ENCODE measurements around the gene COL26A1.

Gene COL26A1

GRCh38 chr7:101362334-101363195, at the start of gene COL26A1:
Gene COL26A1 (plus strand): TSS chr7:101362875. CDS start chr7:101363033, 158 bp downstream.
- Histone ChIP-seq H3K27me3 (ENCODE audit: low read depth, low read length) (peaks cover 7% of the 10 kb centered on the region), H3K36me3 (ENCODE audit: control insufficient read depth in 1 of 2, insufficient read depth in 2 of 2, low read length in 2 of 2) (no peaks in the 10 kb centered on the region), H3K27ac (ENCODE audit: low read length) (no peak within 1 kb of the TSS), H3K4me3 (ENCODE audit: low read depth in 1 of 2, low read length in 2 of 2) (peak within 1 kb of the TSS; percentile 44 to 76), H3K4me1 (ENCODE audit: control insufficient read depth in 1 of 2, insufficient read depth in 2 of 2, low read length in 2 of 2) (peaks cover 0 to 10% of the 10 kb centered on the region in 2 donors), H3K9me3 (ENCODE audit: control insufficient read depth in 1 of 2, low read length in 2 of 2) (no peaks in the 10 kb centered on the region)

- H3K36me3 ChIP-seq (ENCODE audit: control insufficient read depth in 1 of 2, insufficient read depth in 2 of 2, low read length in 2 of 2) = peaks cover 6 to 27% of the 10 kb centered on the region in 2 donors
- H3K9me3 ChIP-seq (ENCODE audit: control insufficient read depth in 1 of 2, low read length in 2 of 2) = no peaks in the 10 kb centered on the region
- H3K27me3 ChIP-seq (ENCODE audit: low read depth, low read length) = no peaks in the 10 kb centered on the region
- H3K27ac ChIP-seq (ENCODE audit: low read length) = no peak overlapping the region
- H3K4me3 ChIP-seq (ENCODE audit: low read depth in 1 of 2, low read length in 2 of 2) = no peak overlapping the region
- H3K4me1 ChIP-seq (ENCODE audit: control insufficient read depth in 1 of 2, insufficient read depth in 2 of 2, low read length in 2 of 2) = no peaks in the 10 kb centered on the region
Observed at GRCh38 chr7:101315336-101315735, 47.3 kb upstream of the COL26A1 start.

DNA sequence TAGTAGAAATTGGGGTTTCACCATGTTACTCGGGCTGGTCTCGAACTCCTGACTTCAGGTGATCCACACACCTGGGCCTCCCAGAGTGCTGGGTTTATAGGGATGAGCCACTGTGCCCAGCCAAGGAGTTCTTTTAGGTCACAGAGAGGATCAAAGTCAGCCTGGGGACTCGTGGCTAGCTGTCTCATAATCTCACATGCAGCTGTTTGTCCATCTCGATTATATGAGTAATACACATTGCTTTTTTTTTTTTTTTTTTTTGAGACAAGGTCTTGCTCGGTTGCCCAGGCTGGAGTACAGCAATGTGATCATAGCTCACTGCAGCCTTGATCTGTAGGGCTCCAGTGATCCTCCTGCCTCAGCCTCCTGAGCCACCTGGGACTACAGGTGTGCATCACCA, 43.3 kb upstream of the COL26A1 start:
- no peaks in the 10 kb centered on the region for H3K27me3 ChIP-seq (ENCODE audit: low read depth, low read length)
- H3K4me3 ChIP-seq (ENCODE audit: low read depth in 1 of 2, low read length in 2 of 2) = no peak overlapping the region
- peaks cover 0 to 12% of the 10 kb centered on the region in 2 donors for H3K4me1 ChIP-seq (ENCODE audit: control insufficient read depth in 1 of 2, insufficient read depth in 2 of 2, low read length in 2 of 2)
- no peaks in the 10 kb centered on the region for H3K9me3 ChIP-seq (ENCODE audit: control insufficient read depth in 1 of 2, low read length in 2 of 2)
- H3K36me3 ChIP-seq (ENCODE audit: control insufficient read depth in 1 of 2, insufficient read depth in 2 of 2, low read length in 2 of 2) = peaks cover 6 to 26% of the 10 kb centered on the region in 2 donors
- H3K27ac ChIP-seq (ENCODE audit: low read length) = no peak overlapping the region

- Histone ChIP-seq H3K9me3 (ENCODE audit: control insufficient read depth in 1 of 2, low read length in 2 of 2) (no peaks in the 10 kb centered on the region), H3K4me1 (ENCODE audit: control insufficient read depth in 1 of 2, insufficient read depth in 2 of 2, low read length in 2 of 2) (peaks cover 0 to 12% of the 10 kb centered on the region in 2 donors), H3K36me3 (ENCODE audit: control insufficient read depth in 1 of 2, insufficient read depth in 2 of 2, low read length in 2 of 2) (peaks cover 0 to 6% of the 10 kb centered on the region in 2 donors), H3K4me3 (ENCODE audit: low read depth in 1 of 2, low read length in 2 of 2) (peak within 1 kb of the TSS; percentile 75 to 98), H3K27me3 (ENCODE audit: low read depth, low read length) (no peaks in the 10 kb centered on the region), H3K27ac (ENCODE audit: low read length) (no peak within 1 kb of the TSS)
Observed at GRCh38 chr7:101321491-101322401, 40.9 kb upstream of the COL26A1 start, which contains the start of gene IFT22. Gene IFT22 (minus strand): TSS chr7:101321812. CDS start chr7:101321709, 103 bp downstream.

GRCh38 chr7:101328159-101328558, 34.5 kb upstream of the COL26A1 start:
- Histone ChIP-seq H3K4me1 (ENCODE audit: control insufficient read depth in 1 of 2, insufficient read depth in 2 of 2, low read length in 2 of 2) (no peaks in the 10 kb centered on the region), H3K27ac (ENCODE audit: low read length) (no peak overlapping the region), H3K27me3 (ENCODE audit: low read depth, low read length) (no peaks in the 10 kb centered on the region), H3K4me3 (ENCODE audit: low read depth in 1 of 2, low read length in 2 of 2) (no peak overlapping the region), H3K36me3 (ENCODE audit: control insufficient read depth in 1 of 2, insufficient read depth in 2 of 2, low read length in 2 of 2) (no peaks in the 10 kb centered on the region), H3K9me3 (ENCODE audit: control insufficient read depth in 1 of 2, low read length in 2 of 2) (no peaks in the 10 kb centered on the region)

DNA sequence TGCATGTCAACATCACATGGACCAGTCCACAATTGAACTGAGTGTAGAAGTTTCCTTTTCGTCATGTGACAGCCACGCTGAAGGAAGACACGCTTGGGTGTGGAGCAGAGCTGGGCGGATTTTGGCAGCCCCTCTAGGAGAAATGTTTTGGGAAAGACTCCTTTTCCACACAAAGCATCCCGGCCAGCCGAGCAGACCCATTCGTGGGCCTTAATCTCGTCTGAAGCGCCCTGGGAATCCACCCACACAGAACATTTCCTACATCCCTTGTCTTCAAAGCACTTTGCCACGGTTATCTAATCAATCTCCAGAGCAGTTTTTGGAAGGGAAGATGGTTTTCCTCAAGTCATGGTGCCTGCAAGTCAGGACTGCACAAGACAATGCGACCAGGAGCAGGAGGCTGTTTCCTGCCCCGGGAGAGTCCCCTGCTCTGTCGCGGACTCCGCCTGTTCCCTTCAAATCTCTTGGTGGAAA, 32.6 kb upstream of the COL26A1 start:
- no peaks in the 10 kb centered on the region for H3K9me3 ChIP-seq (ENCODE audit: control insufficient read depth in 1 of 2, low read length in 2 of 2)
- no peak overlapping the region for H3K27ac ChIP-seq (ENCODE audit: low read length)

GRCh38 chr7:101332026-101332425, 30.6 kb upstream of the COL26A1 start:
- Histone ChIP-seq H3K27me3 (ENCODE audit: low read depth, low read length) (no peaks in the 10 kb centered on the region), H3K9me3 (ENCODE audit: control insufficient read depth in 1 of 2, low read length in 2 of 2) (no peaks in the 10 kb centered on the region), H3K27ac (ENCODE audit: low read length) (no peak overlapping the region), H3K4me1 (ENCODE audit: control insufficient read depth in 1 of 2, insufficient read depth in 2 of 2, low read length in 2 of 2) (no peaks in the 10 kb centered on the region), H3K36me3 (ENCODE audit: control insufficient read depth in 1 of 2, insufficient read depth in 2 of 2, low read length in 2 of 2) (no peaks in the 10 kb centered on the region), H3K4me3 (ENCODE audit: low read depth in 1 of 2, low read length in 2 of 2) (no peak overlapping the region)

More for the DNA sequence above, 32.6 kb upstream of the COL26A1 start:
- H3K4me3 ChIP-seq (ENCODE audit: low read depth in 1 of 2, low read length in 2 of 2) = no peak overlapping the region
- no peaks in the 10 kb centered on the region for H3K4me1 ChIP-seq (ENCODE audit: control insufficient read depth in 1 of 2, insufficient read depth in 2 of 2, low read length in 2 of 2)
- no peaks in the 10 kb centered on the region for H3K27me3 ChIP-seq (ENCODE audit: low read depth, low read length)
- H3K36me3 ChIP-seq (ENCODE audit: control insufficient read depth in 1 of 2, insufficient read depth in 2 of 2, low read length in 2 of 2) = no peaks in the 10 kb centered on the region

DNA sequence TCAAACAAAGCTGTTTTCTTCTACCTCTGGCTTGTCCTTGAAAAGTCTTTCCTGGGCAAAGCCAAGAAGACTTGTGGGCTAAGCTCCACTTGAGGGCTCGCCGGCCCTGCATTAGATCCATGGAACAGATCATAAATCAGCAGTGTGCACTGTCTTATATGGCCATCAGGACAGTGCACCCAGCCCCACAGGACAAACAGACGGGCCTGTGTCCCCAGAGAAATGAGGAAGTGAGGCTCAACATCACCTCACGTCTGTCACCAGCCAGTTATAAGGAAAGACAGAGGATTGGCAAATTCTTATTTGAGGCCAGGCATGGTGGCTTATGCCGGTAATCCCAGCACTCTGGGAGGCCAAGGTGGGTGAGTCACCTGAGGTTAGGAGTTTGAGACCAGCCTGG, 28.8 kb upstream of the COL26A1 start:
- Histone ChIP-seq H3K27me3 (ENCODE audit: low read depth, low read length) (no peaks in the 10 kb centered on the region), H3K9me3 (ENCODE audit: control insufficient read depth in 1 of 2, low read length in 2 of 2) (no peaks in the 10 kb centered on the region), H3K36me3 (ENCODE audit: control insufficient read depth in 1 of 2, insufficient read depth in 2 of 2, low read length in 2 of 2) (no peaks in the 10 kb centered on the region), H3K4me1 (ENCODE audit: control insufficient read depth in 1 of 2, insufficient read depth in 2 of 2, low read length in 2 of 2) (no peaks in the 10 kb centered on the region), H3K4me3 (ENCODE audit: low read depth in 1 of 2, low read length in 2 of 2) (no peak overlapping the region), H3K27ac (ENCODE audit: low read length) (no peak overlapping the region)

DNA sequence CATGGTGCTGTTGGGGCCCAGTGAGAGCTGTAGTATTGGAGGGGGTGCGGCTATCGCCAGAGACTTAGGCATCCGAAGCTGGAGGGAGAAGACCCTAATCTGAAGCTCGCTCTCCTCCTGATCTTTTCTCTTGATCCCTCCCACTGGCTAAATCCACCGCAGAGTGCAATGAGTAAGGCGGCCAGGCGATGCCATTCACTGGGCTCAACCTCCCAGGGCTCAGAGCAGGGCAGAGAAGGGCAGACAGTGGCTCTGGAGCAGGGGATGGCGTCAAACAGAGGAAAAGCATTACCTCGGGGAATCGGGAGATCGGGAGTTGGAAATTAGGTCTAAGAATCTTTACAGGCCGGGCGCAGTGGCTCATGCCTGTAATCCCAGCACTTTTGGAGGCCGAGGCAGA, 22.3 kb upstream of the COL26A1 start:
- Histone ChIP-seq H3K27me3 (ENCODE audit: low read depth, low read length) (no peaks in the 10 kb centered on the region), H3K4me1 (ENCODE audit: control insufficient read depth in 1 of 2, insufficient read depth in 2 of 2, low read length in 2 of 2) (no peaks in the 10 kb centered on the region), H3K27ac (ENCODE audit: low read length) (no peak overlapping the region), H3K4me3 (ENCODE audit: low read depth in 1 of 2, low read length in 2 of 2) (no peak overlapping the region), H3K9me3 (ENCODE audit: control insufficient read depth in 1 of 2, low read length in 2 of 2) (no peaks in the 10 kb centered on the region), H3K36me3 (ENCODE audit: control insufficient read depth in 1 of 2, insufficient read depth in 2 of 2, low read length in 2 of 2) (no peaks in the 10 kb centered on the region)

GRCh38 chr7:101342892-101343291, 19.8 kb upstream of the COL26A1 start:
- H3K27me3 ChIP-seq (ENCODE audit: low read depth, low read length) = no peaks in the 10 kb centered on the region
- H3K36me3 ChIP-seq (ENCODE audit: control insufficient read depth in 1 of 2, insufficient read depth in 2 of 2, low read length in 2 of 2) = no peaks in the 10 kb centered on the region
- H3K9me3 ChIP-seq (ENCODE audit: control insufficient read depth in 1 of 2, low read length in 2 of 2) = no peaks in the 10 kb centered on the region
- H3K4me1 ChIP-seq (ENCODE audit: control insufficient read depth in 1 of 2, insufficient read depth in 2 of 2, low read length in 2 of 2) = no peaks in the 10 kb centered on the region
- H3K4me3 ChIP-seq (ENCODE audit: low read depth in 1 of 2, low read length in 2 of 2) = no peak overlapping the region
- H3K27ac ChIP-seq (ENCODE audit: low read length) = no peak overlapping the region

DNA sequence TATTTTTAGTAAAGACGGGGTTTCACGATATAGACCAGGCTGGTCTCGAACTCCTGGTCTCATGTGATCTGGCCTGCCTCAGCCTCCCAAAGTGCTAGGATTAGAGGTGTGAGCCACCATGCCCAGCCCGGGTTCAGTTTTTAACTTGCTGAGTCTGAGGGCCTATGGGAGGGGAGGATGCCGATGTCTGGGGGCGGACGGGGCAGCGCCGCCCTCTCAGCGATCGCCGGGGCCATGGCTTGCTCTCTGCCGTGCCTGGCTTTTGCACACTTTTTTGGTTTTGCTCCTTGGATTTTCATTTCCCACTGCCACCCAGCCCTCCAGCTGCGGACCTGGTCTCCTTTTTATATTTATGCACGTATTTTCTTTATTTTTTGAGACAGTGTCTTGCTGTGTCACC, 15.2 kb upstream of the COL26A1 start:
- no peak overlapping the region for H3K27ac ChIP-seq (ENCODE audit: low read length)
- H3K4me3 ChIP-seq (ENCODE audit: low read depth in 1 of 2, low read length in 2 of 2) = no peak overlapping the region
- no peaks in the 10 kb centered on the region for H3K27me3 ChIP-seq (ENCODE audit: low read depth, low read length)
- no peaks in the 10 kb centered on the region for H3K9me3 ChIP-seq (ENCODE audit: control insufficient read depth in 1 of 2, low read length in 2 of 2)
- no peaks in the 10 kb centered on the region for H3K4me1 ChIP-seq (ENCODE audit: control insufficient read depth in 1 of 2, insufficient read depth in 2 of 2, low read length in 2 of 2)
- H3K36me3 ChIP-seq (ENCODE audit: control insufficient read depth in 1 of 2, insufficient read depth in 2 of 2, low read length in 2 of 2) = no peaks in the 10 kb centered on the region

All from muscle layer of duodenum (tissue), 2 donors.